H54 (cell line): ENCODE results near the gene CAMTA1.

ENCODE experiments used
- DNase-seq: peaks from one replicate; pipeline ENCODE4 v3.0.0; 2011; ENCODE audit warnings: low spot score, mixed read lengths; ENCODE audit not compliant: insufficient read length
- FAIRE-seq: peaks from 3 replicates; lab custom pipeline; 2011; peaks lifted over from hg19 to GRCh38; lab: Jason Lieb, UNC
- POLR2A ChIP-seq: IDR thresholded peaks from 2 replicates; pipeline ENCODE4 v1.6.1; 2011; ENCODE audit warnings: low read depth, mild to moderate bottlenecking, low read length

Gene CAMTA1

GRCh38 chr1:7561936-7562728, 776.9 kb downstream of the CAMTA1 start:
- TF ChIP-seq POLR2A, result no peak
- FAIRE-seq, result no peak
- DNase-seq, result no peak

- TF ChIP-seq POLR2A, result no peak
- FAIRE-seq (no peak), DNase-seq (no peak)
Observed at GRCh38 chr1:7562729-7563605, 777.7 kb downstream of the CAMTA1 start.

- no peak for TF ChIP-seq POLR2A
- FAIRE-seq (no peak), DNase-seq (no peak)
Observed at GRCh38 chr1:7564137-7564536, 778.9 kb downstream of the CAMTA1 start.

- TF ChIP-seq POLR2A, result no peak
- FAIRE-seq (no peak), DNase-seq (no peak)
Observed at GRCh38 chr1:7565099-7565750, 780.0 kb downstream of the CAMTA1 start.

GRCh38 chr1:7566417-7567375, 781.4 kb downstream of the CAMTA1 start:
- FAIRE-seq, result no peak
- DNase-seq, result no peak
- no peak for TF ChIP-seq POLR2A

GRCh38 chr1:7567376-7567775, 782.1 kb downstream of the CAMTA1 start:
- FAIRE-seq (no peak), DNase-seq (no peak)
- no peak for TF ChIP-seq POLR2A

DNA sequence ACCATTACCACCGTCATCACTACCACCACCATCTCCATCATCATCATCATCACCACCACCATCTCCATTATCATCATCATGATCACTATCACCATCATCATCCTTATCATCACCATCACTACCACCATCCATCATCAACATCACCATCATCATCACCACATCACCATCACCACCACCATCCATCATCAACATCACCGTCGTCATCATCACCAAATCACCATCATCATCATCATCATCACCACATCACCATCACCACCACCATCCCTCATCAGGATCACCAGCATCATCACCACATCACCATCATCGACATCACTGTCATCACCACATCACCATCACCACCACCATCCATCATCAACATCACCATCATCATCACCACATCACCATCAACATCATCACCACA, 782.8 kb downstream of the CAMTA1 start:
- no peak for FAIRE-seq
- no peak for TF ChIP-seq POLR2A
- DNase-seq, result no peak

DNA sequence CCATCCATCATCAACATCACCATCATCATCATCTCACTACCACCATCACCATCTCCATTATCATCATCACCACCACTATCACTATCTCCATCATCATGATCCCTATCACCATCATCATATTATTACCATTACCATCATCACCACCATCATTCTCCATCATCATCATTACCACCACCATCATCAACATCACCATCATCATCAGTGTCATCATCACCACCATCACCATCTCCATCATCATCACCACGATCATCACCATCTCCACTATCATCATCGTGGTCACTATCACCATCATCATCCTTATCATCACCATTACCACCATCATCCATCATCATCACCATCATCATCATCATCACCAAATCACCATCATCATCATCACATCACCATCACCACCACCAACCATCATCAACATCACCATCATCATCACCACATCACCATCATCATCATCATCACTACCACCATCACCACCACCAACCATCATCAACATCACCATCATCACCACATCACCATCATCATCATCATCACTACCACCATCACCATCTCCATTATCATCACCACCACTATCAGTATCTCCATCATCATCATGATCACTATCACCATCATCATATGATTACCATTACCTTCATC, 783.8 kb downstream of the CAMTA1 start:
- no peak for DNase-seq
- no peak for FAIRE-seq
- no peak for TF ChIP-seq POLR2A

- TF ChIP-seq POLR2A, result no peak
- FAIRE-seq, result no peak
Observed at GRCh38 chr1:7570311-7570710, 785.1 kb downstream of the CAMTA1 start.

GRCh38 chr1:7572654-7573152, 787.4 kb downstream of the CAMTA1 start:
- TF ChIP-seq POLR2A, result no peak
- FAIRE-seq, result no peak
- no peak for DNase-seq

More at GRCh38 chr1:7570311-7570710, 785.1 kb downstream of the CAMTA1 start:
- DNase-seq, result no peak

DNA sequence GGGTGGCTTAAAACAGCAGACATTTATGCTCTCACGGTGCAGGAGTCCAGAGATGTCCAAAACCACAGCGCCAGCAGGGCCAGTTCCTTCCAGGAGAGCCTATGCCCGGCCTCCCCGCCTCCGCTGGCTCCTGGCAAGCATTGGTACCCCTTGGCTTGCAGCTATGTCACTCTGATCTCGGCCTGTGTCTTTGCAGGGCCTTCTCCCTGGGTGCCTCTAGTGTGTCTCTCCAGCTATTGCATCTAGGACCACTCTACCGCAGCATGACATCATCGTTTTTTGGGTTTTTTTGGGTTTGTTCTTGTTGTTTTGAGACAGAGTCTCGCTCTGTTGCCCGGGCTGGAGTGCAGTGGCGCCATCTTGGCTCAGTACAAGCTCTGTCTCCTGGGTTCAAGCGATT, 788.2 kb downstream of the CAMTA1 start:
- TF ChIP-seq POLR2A, result no peak
- DNase-seq (no peak), FAIRE-seq (no peak)
